ENCODE measurements around the gene CDC14B.

The CDC14B gene

DNA sequence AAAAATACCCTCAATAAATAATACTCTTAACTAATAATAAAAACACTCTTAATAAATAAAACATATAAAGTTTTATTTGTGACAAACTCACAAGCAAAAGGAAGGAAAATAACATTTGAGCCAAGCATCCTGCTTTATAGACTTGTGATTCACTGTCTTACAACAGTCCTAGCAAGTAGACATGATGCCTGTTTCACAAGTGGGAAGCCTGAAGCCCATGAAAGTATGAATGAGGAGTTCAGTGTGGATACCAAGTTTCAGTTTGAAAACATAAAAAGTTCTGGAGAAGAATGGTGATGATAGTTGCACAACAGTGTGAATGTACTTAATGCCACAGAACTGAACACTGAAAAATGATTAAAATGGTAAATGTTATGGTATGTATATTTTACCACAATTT lies 158.8 kb downstream of the CDC14B start:
- TF ChIP-seq, protein P1, sequence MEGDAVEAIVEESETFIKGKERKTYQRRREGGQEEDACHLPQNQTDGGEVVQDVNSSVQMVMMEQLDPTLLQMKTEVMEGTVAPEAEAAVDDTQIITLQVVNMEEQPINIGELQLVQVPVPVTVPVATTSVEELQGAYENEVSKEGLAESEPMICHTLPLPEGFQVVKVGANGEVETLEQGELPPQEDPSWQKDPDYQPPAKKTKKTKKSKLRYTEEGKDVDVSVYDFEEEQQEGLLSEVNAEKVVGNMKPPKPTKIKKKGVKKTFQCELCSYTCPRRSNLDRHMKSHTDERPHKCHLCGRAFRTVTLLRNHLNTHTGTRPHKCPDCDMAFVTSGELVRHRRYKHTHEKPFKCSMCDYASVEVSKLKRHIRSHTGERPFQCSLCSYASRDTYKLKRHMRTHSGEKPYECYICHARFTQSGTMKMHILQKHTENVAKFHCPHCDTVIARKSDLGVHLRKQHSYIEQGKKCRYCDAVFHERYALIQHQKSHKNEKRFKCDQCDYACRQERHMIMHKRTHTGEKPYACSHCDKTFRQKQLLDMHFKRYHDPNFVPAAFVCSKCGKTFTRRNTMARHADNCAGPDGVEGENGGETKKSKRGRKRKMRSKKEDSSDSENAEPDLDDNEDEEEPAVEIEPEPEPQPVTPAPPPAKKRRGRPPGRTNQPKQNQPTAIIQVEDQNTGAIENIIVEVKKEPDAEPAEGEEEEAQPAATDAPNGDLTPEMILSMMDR (IDR thresholded peaks at IDR 0.05; ENCODE audit: extremely low read depth, missing control alignments) = no peak
- DNase-seq (ENCODE audit: low spot score) = no peak

- DNase-seq (ENCODE audit: low spot score) = no peak
- TF ChIP-seq, protein P1 (IDR thresholded peaks at IDR 0.05; ENCODE audit: extremely low read depth, missing control alignments) = no peak
Measured at GRCh38 chr9:96460470-96460869, 159.2 kb downstream of the CDC14B start.

DNA sequence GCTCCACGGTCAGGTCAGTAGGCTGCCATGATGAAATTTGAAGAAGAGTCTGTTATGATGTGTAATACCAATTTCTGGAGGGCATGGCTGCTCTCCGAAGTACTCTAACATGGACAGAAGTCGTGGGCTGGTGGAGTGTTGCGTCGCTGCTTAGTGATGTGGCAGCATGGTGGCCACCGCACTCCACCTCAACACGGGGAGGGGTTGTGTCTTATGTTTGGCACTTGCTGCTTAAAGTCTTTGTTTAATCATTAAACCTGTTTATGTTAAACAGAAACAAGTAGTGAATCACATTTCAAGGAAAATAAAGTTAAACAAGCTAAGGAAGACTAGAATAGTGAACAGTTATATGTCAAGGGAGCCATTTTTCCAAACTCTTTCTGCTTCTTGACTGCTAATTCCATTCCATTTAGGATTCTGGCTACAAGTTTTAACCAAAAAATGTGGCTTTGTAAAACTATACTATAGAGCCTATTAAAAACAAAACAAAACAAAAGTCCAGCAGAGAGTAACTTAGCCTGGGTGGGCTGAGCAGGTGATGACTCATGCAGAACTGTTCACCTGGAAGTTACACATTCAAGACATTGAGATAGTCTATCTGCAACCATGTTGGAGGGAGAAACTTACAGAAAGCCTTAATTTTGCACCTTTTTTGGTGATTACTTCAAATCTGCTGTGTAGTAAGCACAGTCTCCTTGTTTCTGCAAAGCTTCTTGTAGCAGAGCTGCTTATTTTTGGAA lies 160.2 kb downstream of the CDC14B start:
- TF ChIP-seq, protein P1 (IDR thresholded peaks at IDR 0.05; ENCODE audit: extremely low read depth, missing control alignments) = no peak
- no peak for DNase-seq (ENCODE audit: low spot score)

DNA sequence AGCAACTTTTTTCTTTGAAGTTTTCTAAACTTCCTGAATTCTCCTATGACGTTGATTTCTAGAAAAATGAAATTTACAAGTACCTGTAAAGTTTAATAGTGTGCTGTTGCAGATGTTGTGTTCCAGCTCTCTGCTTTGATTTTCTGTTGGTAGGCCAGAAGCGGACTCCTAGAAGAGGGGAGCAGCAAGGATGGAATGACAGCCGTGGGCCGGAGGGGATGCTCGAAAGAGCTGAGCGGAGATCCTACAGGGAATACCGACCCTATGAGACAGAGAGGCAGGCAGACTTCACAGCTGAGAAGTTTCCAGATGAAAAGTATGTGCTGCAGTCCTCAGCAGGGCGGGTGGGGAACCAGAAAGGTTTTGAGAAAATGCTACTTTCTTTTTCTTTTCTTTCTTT lies 161.4 kb downstream of the CDC14B start:
- TF ChIP-seq, protein P1 (IDR thresholded peaks at IDR 0.05; ENCODE audit: extremely low read depth, missing control alignments) = no peak
- DNase-seq (ENCODE audit: low spot score) = no peak

GRCh38 chr9:96457266-96457665 lies 162.4 kb downstream of the CDC14B start:
- TF ChIP-seq, protein P1 (IDR thresholded peaks at IDR 0.05; ENCODE audit: extremely low read depth, missing control alignments) = no peak
- DNase-seq (ENCODE audit: low spot score) = no peak

GRCh38 chr9:96453625-96454024 lies 166.0 kb downstream of the CDC14B start:
- TF ChIP-seq, protein P1 (IDR thresholded peaks at IDR 0.05; ENCODE audit: extremely low read depth, missing control alignments) = no peak
- no peak for DNase-seq (ENCODE audit: low spot score)

DNA sequence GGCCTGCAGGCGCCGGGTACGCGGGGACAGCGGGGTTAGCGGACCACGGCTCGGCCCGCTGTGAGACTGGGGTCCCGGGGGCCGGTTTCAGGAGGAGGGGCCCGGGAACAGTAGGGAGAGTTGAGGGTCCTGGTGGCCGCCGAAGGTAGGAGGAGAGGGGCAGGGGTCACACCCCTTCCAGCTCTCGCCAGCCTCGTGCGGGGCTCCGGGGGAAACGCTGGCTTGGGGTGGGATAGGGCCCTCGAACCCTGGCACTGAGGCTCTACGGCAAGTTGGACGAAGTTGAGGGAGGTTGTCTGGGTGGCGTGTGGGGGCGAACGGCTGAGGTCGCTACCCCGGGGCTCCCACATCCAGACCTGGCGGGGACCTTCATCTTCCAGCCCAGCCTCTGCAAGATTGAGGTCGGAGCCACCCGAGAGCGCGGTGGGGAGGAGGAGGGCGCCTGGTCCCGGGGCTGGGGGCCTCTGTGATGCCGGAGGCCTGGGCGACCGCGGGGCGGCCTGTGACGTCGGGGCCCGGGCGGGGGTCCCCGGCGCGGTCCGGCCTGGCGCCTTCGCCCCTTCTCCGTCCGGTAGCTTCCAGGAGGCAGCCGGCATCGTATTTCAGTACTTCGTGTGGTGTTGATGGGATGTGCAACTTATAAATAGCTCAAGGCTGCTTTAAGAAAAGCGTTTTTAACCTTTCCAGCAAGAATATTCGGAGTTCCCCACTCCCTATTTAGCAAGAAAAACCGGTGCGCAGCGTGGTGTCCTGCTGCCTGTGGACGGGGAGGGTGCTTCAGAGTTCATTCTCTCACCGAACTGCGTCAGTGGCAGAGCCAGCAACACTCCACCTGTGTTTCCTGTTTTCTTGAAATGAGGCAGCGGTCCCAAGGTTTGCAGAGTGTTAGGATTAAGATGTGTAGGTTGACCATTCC lies 168.8 kb downstream of the CDC14B start:
- TF ChIP-seq, protein P1 (IDR thresholded peaks at IDR 0.05; ENCODE audit: extremely low read depth, missing control alignments) = no peak
- peak; percentile 44 for DNase-seq (ENCODE audit: low spot score)
